K562 (cell line): Measurements from ENCODE around the gene USP49. TPM values are rescaled to one million over a fixed set of nuclear protein-coding genes. Genes with fewer than 3 reads are reported as not detected.

Source experiments
- ASH1L ChIP-seq: fragments of 450-650 bp; IDR thresholded peaks from 2 replicates; pipeline ENCODE4 v1.6.1; 2018; ENCODE audit warnings: borderline replicate concordance, mild to moderate bottlenecking, low read depth; ENCODE audit not compliant: partially characterized antibody
- CEBPG ChIP-seq, 3 experiments: fragments of 200-800 bp in 1 of 3; sonication (Bioruptor generic) in 1 of 3; sonication (generic) in 1 of 3; formaldehyde crosslinking in 1 of 3; IDR thresholded peaks in 2 of 3; conservative IDR thresholded peaks in 1 of 3; 2 replicates each; pipeline versions ENCODE4 v1.6.1 to v1.8.0; 2016 to 2022; ENCODE audit warnings: missing compliant biosample characterization in 2 of 3, missing genetic modification characterization in 2 of 3, mild to moderate bottlenecking in 1 of 3, missing genetic modification reagents in 1 of 3
- CREB3L1 ChIP-seq: fragments of 450-650 bp; IDR thresholded peaks from 2 replicates; pipeline ENCODE4 v1.6.1; 2014; ENCODE audit warnings: low read depth, mild to moderate bottlenecking, moderate library complexity, borderline replicate concordance
- MITF ChIP-seq: IDR thresholded peaks from 2 replicates; pipeline ENCODE4 v1.6.1; 2014; ENCODE audit warnings: antibody characterized with exemption
- RNF219 ChIP-seq: fragments of 250-450 bp; sonication (Bioruptor Pico); IDR thresholded peaks from 2 replicates; pipeline ENCODE4 v1.5.0; 2022; ENCODE audit warnings: mild to moderate bottlenecking
- STAG1 ChIP-seq: sonication (generic); formaldehyde crosslinking; IDR thresholded peaks from 2 replicates; pipeline ENCODE4 v1.5.0; 2020; ENCODE audit warnings: missing genetic modification reagents, borderline replicate concordance
- TEAD1 ChIP-seq, 2 experiments: fragments of 450-650 bp in 1 of 2; sonication (generic) in 1 of 2; formaldehyde crosslinking; IDR thresholded peaks; 2 replicates each; pipeline versions ENCODE4 v1.4.0 to v1.8.0; 2020 to 2022; ENCODE audit warnings: mild to moderate bottlenecking in 2 of 2, missing genetic modification reagents in 1 of 2
- TSC22D4 ChIP-seq: fragments of 450-650 bp; IDR thresholded peaks from 2 replicates; pipeline ENCODE4 v1.6.1; 2016; ENCODE audit warnings: missing genetic modification characterization, missing biosample characterization, control low read depth
- ZBTB40 ChIP-seq, 2 experiments: fragments of 450-650 bp in 1 of 2; sonication (generic) in 1 of 2; formaldehyde crosslinking in 1 of 2; IDR thresholded peaks; 2 replicates each; pipeline versions ENCODE4 v1.7.1 to v1.9.0; 2016 to 2022; ENCODE audit warnings: inconsistent platforms in 1 of 2, mild to moderate bottlenecking in 1 of 2, missing genetic modification reagents in 1 of 2
- ZNF551 ChIP-seq: fragments of 250-450 bp; sonication (Bioruptor Pico); IDR thresholded peaks from 2 replicates; pipeline ENCODE4 v1.5.0; 2021; ENCODE audit warnings: mild to moderate bottlenecking, moderate library complexity
- polyA plus RNA-seq, 8 experiments: library from polyadenylated mRNA; depleted of rRNA in 4 of 8; stranded (reverse) in 5 of 8; unstranded in 3 of 8; fragments of >200 nt; fragmentation: Nextera tagmentation in 2 of 8; fragmentation: Illumina TruSeq in 1 of 8; extraction: Ambion mirVana in 2 of 8; extraction: Trizol in 1 of 8; gene quantifications; 2 replicates each; pipeline versions ENCODE4 v1.2.1 to v1.2.3, GENCODE V29; 2011 to 2014; ENCODE audit warnings: inconsistent platforms in 1 of 8, missing spikeins in 1 of 8
- total RNA-seq, 7 experiments: library from RNA; depleted of rRNA in 6 of 7; stranded (reverse); fragments of >200 nt in 6 of 7; fragmentation: Illumina TruSeq in 2 of 7; extraction: Trizol in 2 of 7; gene quantifications; 2 replicates each; pipeline versions ENCODE4 v1.2.1 to v1.2.3, GENCODE V29; 2011 to 2021; ENCODE audit warnings: low replicate concordance in 1 of 7

USP49 gene
- total and polyA plus RNA-seq, 9 of the 15 experiments (the other 6 are each of a cell fraction or from before 2014, with no cell fraction given) = 1.0 to 9.9 (median 6.5) TPM

GRCh38 chr6:41758641-41759035 lies 136.5 kb downstream of the USP49 start (continued):
- TF ChIP-seq ZBTB40 (IDR thresholded peaks at IDR 0.05) (no peak), ZBTB40 (CRISPR knock-in tag; IDR thresholded peaks at IDR 0.05) (no peak), CREB3L1 (no peak), CEBPG (CRISPR knock-in tag; IDR thresholded peaks at IDR 0.05) (no peak), CEBPG (tag; conservative IDR thresholded peaks at IDR 0.05 in 1 of 2, IDR thresholded peaks at IDR 0.05 in 1 of 2) (no peak), MITF (no peak), STAG1 (CRISPR knock-in tag) (no peak), RNF219 (CRISPR knock-in tag) (no peak), ASH1L (no peak), TEAD1 (CRISPR knock-in tag; IDR thresholded peaks at IDR 0.05) (no peak), ZNF551 (CRISPR knock-in tag) (no peak), TSC22D4 (no peak)
- TF ChIP-seq, all 486 proteins: peak for 0
